Body of pancreas (tissue), 4 donors: Measurements from ENCODE around the gene MRPS15. TPM values are rescaled to one million over a fixed set of nuclear protein-coding genes. Genes with fewer than 3 reads are reported as not detected.

Experiments used
- ATAC-seq: fragments of 150-250 bp; one replicate; pipeline ENCODE4 v1.9.1; 2016
- DNase-seq, 4 donors: peaks; one replicate each; pipeline ENCODE4 v3.0.0-alpha.2; 2019
- H3K27ac ChIP-seq, 4 donors: fragments of 200-600 bp; sonication (generic); 1 replicate in 3 of 4; 2 replicates in 1 of 4; pipeline versions ENCODE4 v1.5.1 to v1.6.1; 2016 to 2019; ENCODE audit warnings: mild to moderate bottlenecking in 1 of 4, mixed read lengths in 1 of 4, moderate library complexity in 1 of 4
- H3K27me3 ChIP-seq, 2 donors: fragments of 200-600 bp; sonication (generic); one replicate each; pipeline ENCODE4 v1.6.0; 2016; ENCODE audit warnings: mild to moderate bottlenecking in 1 of 2
- H3K36me3 ChIP-seq, 2 donors: fragments of 200-600 bp; sonication (generic); replicated peaks in 1 of 2; 2 replicates each; pipeline ENCODE4 v1.5.1; 2016; ENCODE audit warnings: low read depth in 2 of 2; ENCODE audit not compliant: insufficient read depth in 1 of 2
- H3K4me1 ChIP-seq: fragments of 200-600 bp; sonication (generic); one replicate; pipeline ENCODE4 v1.6.0; 2016
- H3K4me3 ChIP-seq, 2 donors: fragments of 200-600 bp; sonication (generic); 1 replicate in 1 of 2; 2 replicates in 1 of 2; pipeline ENCODE4 v1.5.1; 2016 to 2019
- H3K9me3 ChIP-seq, 3 donors: fragments of 200-600 bp; sonication (generic); 1 replicate in 2 of 3; 2 replicates in 1 of 3; pipeline ENCODE4 v1.5.1; 2016
- CTCF ChIP-seq, 7 experiments: fragments of 450-650 bp in 4 of 7; fragments of 200-600 bp in 3 of 7; sonication (generic) in 3 of 7; IDR thresholded peaks; one replicate each; pipeline ENCODE4 v1.5.1; 2016 to 2019; ENCODE audit warnings: antibody characterized with exemption in 7 of 7
- POLR2A ChIP-seq, 3 donors: fragments of 450-650 bp; IDR thresholded peaks; one replicate each; pipeline ENCODE4 v1.6.1; 2016; ENCODE audit warnings: antibody characterized with exemption in 3 of 3, mild to moderate bottlenecking in 2 of 3
- WGBS, 2 donors: methylation state at CpG; one replicate each; pipeline ENCODE4 v1.1.5; 2017; 5-methylcytosine and 5-hydroxymethylcytosine counted together
- intact Hi-C: fragments of 100-400 bp; cut with DNase I; formaldehyde crosslinking; loops from one replicate; pipeline ENCODE4 v1.15.1; 2023
- total RNA-seq, 2 donors: library from RNA; depleted of rRNA; stranded (reverse); fragments of >200 nt; gene quantifications; one replicate each; pipeline ENCODE4 v1.1.0, GENCODE V29; 2016

MRPS15 gene
- total RNA-seq, 2 donors from 2014 or later, result 24.4 to 31.1 TPM

DNA sequence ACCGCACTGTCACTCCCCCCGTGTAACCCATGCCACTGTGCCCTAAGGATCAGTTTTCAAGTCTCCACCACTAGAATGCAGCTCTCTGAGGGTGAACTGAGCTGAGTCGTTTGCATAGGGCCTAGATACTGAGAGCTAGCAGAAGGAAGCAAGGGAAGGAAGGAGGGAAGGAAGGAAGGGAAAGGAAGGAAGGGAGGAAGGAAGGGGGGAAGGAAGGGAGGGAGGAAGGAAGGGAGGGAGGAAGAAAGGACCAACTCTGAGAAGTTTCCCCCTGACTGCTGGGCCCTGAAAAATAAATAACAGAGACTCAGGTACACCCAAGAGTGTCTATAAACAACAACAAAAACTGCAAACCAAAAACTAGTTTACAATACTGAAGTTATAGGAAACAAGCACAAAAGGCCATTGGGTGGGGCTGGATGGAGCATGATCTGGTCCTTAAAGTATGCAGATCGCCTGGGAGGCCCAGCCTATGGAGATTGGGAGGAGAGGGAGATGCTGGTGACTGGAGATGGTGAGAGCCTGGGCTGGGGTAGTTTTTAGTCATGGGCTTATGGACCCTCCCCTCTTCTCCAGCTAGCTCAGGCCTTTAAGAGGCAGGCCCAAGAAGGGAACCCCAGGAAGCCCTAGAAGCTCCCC, 1.7 kb upstream of the MRPS15 start:
- Histone ChIP-seq H3K4me1 (peaks cover 21% of the 10 kb centered on the region), H3K36me3 (peaks cover 0 to 2% of the 10 kb centered on the region in 2 donors), H3K27ac (no peak overlapping the region), H3K4me3 (no peak overlapping the region), H3K27me3 (no peaks in the 10 kb centered on the region), H3K9me3 (no peaks in the 10 kb centered on the region)
- TF ChIP-seq CTCF (IDR thresholded peaks at IDR 0.05) (no peak), POLR2A (IDR thresholded peaks at IDR 0.05) (no peak)
- 72 to 76% methylated on average over 4 of the region's 4 CpGs for WGBS, 2 donors
- intact Hi-C loops, result no loop called here
- DNase-seq, result no peak
- ATAC-seq, result no peak

GRCh38 chr1:36464605-36465393, 615 bp upstream of the MRPS15 start:
- WGBS, 2 donors, result 22 to 30% methylated on average over 12 to 13 of the region's 13 CpGs
- no peaks in the 10 kb centered on the region for H3K27me3 ChIP-seq
- ATAC-seq (peak; percentile 49), DNase-seq (peak in 2 of 4 donors; percentile 16 to 18)
- peaks cover 0 to 6% of the 10 kb centered on the region in 2 donors for H3K36me3 ChIP-seq
- peaks cover 21% of the 10 kb centered on the region for H3K4me1 ChIP-seq
- H3K27ac ChIP-seq, result peak overlapping the region; percentile 83 to 94 (median 86)
- intact Hi-C loops, result no loop called here
- no peaks in the 10 kb centered on the region for H3K9me3 ChIP-seq
- no peak for TF ChIP-seq CTCF (IDR thresholded peaks at IDR 0.05)
- no peak for TF ChIP-seq POLR2A (IDR thresholded peaks at IDR 0.05)
- peak overlapping the region in 1 of 2 donors; percentile 72 for H3K4me3 ChIP-seq

- Histone ChIP-seq H3K36me3 (peaks cover 0 to 9% of the 10 kb centered on the region in 2 donors), H3K27me3 (no peaks in the 10 kb centered on the region), H3K9me3 (no peaks in the 10 kb centered on the region), H3K4me3 (peak overlapping the region; percentile 72 to 77), H3K4me1 (peaks cover 21% of the 10 kb centered on the region), H3K27ac (peak overlapping the region in 1 of 4 donors; percentile 85)
- WGBS, 2 donors, result 11 to 13% methylated on average over 6 of the region's 6 CpGs
- DNase-seq (no peak), ATAC-seq (no peak)
- intact Hi-C loops, result no loop called here
- no peak for TF ChIP-seq POLR2A (IDR thresholded peaks at IDR 0.05)
- no peak for TF ChIP-seq CTCF (IDR thresholded peaks at IDR 0.05)
These were observed 751 bp downstream of the MRPS15 start for GRCh38 chr1:36463463-36463802.

GRCh38 chr1:36458910-36459309, 5.3 kb downstream of the MRPS15 start:
- peaks cover 11% of the 10 kb centered on the region for H3K4me1 ChIP-seq
- intact Hi-C loops, result no loop called here
- no peak overlapping the region for H3K27ac ChIP-seq
- TF ChIP-seq CTCF (IDR thresholded peaks at IDR 0.05), result no peak
- no peak for TF ChIP-seq POLR2A (IDR thresholded peaks at IDR 0.05)
- 72 to 91% methylated on average over 3 of the region's 3 CpGs for WGBS, 2 donors
- H3K4me3 ChIP-seq, result no peak overlapping the region
- ATAC-seq (no peak), DNase-seq (no peak)
- H3K36me3 ChIP-seq, result peaks cover 0 to 27% of the 10 kb centered on the region in 2 donors
- no peaks in the 10 kb centered on the region for H3K27me3 ChIP-seq
- no peaks in the 10 kb centered on the region for H3K9me3 ChIP-seq
